Naive thymus-derived CD4-positive, alpha-beta T cell (primary cell): ENCODE results near the gene DRC7. TPM values are rescaled to one million over a fixed set of nuclear protein-coding genes. Genes with fewer than 3 reads are reported as not detected.

Experiments
- ATAC-seq: fragments of 150-1000 bp; cut with Tn5 transposase; 2 replicates; pipeline ENCODE4 v1.10.0; 2021; ENCODE audit warnings: mild to moderate bottlenecking, moderate library complexity
- CTCF ChIA-PET: fragments of 350-600 bp; sonication (Branson Sonifier 250); formaldehyde crosslinking; loops from one replicate; lab custom pipeline; 2021; ENCODE audit warnings: antibody characterized with exemption; lab: Charles Lee
- POLR2A ChIA-PET: fragments of 350-600 bp; sonication (Branson Sonifier 250); formaldehyde crosslinking; loops from one replicate; lab custom pipeline; 2021; ENCODE audit warnings: antibody characterized with exemption, inconsistent platforms; lab: Charles Lee
- DNase-seq, 9 donors: peaks; one replicate each; pipeline versions ENCODE4 v3.0.0 to v3.0.0-alpha.2; 2020 to 2022; ENCODE audit warnings: mixed read lengths in 1 of 9
- H3K27ac ChIP-seq: one replicate; pipeline ENCODE4 v1.7.0; 2013; ENCODE audit warnings: mild to moderate bottlenecking, low read depth, low read length, moderate library complexity
- H3K27me3 ChIP-seq, 2 donors: one replicate each; pipeline ENCODE4 v1.7.0; 2013; ENCODE audit warnings: low read length in 2 of 2, mild to moderate bottlenecking in 2 of 2, moderate library complexity in 2 of 2; ENCODE audit not compliant: control insufficient read depth in 2 of 2, insufficient read depth in 2 of 2
- H3K36me3 ChIP-seq, 3 experiments: 1 replicate in 2 of 3; 2 replicates in 1 of 3; pipeline ENCODE4 v1.7.0; 2013; ENCODE audit warnings: low read length in 3 of 3, mild to moderate bottlenecking in 3 of 3, moderate library complexity in 1 of 3; ENCODE audit not compliant: insufficient read depth in 3 of 3, control insufficient read depth in 2 of 3
- H3K4me1 ChIP-seq, 2 donors: one replicate each; pipeline ENCODE4 v1.7.0; 2013; ENCODE audit warnings: low read length in 2 of 2, mild to moderate bottlenecking in 2 of 2, moderate library complexity in 1 of 2; ENCODE audit not compliant: control insufficient read depth in 2 of 2, insufficient read depth in 2 of 2
- H3K4me3 ChIP-seq: 2 replicates; pipeline ENCODE4 v1.7.0; 2013; ENCODE audit warnings: mild to moderate bottlenecking, low read length
- H3K9me3 ChIP-seq, 3 experiments: 1 replicate in 2 of 3; 2 replicates in 1 of 3; pipeline ENCODE4 v1.7.0; 2013; ENCODE audit warnings: low read length in 3 of 3; ENCODE audit not compliant: control insufficient read depth in 2 of 3
- H3K27ac Mint-ChIP-seq, 9 donors: one replicate each; pipeline ENCODE4 v1.8.0; 2020 to 2022; ENCODE audit warnings: mixed read lengths in 9 of 9, mild to moderate bottlenecking in 8 of 9, moderate library complexity in 5 of 9, inconsistent platforms in 2 of 9
- H3K27me3 Mint-ChIP-seq, 5 donors: one replicate each; pipeline ENCODE4 v1.8.0; 2021 to 2022; ENCODE audit warnings: mixed read lengths in 5 of 5, mild to moderate bottlenecking in 1 of 5
- H3K36me3 Mint-ChIP-seq, 5 donors: one replicate each; pipeline ENCODE4 v1.8.0; 2020 to 2022; ENCODE audit warnings: mixed read lengths in 5 of 5, mild to moderate bottlenecking in 3 of 5, inconsistent platforms in 1 of 5
- H3K4me1 Mint-ChIP-seq, 7 donors: one replicate each; pipeline ENCODE4 v1.8.0; 2020 to 2022; ENCODE audit warnings: mixed read lengths in 7 of 7, mild to moderate bottlenecking in 3 of 7, inconsistent platforms in 1 of 7
- H3K4me3 Mint-ChIP-seq, 10 donors: one replicate each; pipeline ENCODE4 v1.8.0; 2020 to 2022; ENCODE audit warnings: mild to moderate bottlenecking in 10 of 10, mixed read lengths in 10 of 10, moderate library complexity in 6 of 10, inconsistent platforms in 2 of 10
- H3K9me3 Mint-ChIP-seq, 11 donors: one replicate each; pipeline ENCODE4 v1.8.0; 2020 to 2022; ENCODE audit warnings: mixed read lengths in 11 of 11, mild to moderate bottlenecking in 4 of 11, inconsistent platforms in 1 of 11, moderate library complexity in 1 of 11
- intact Hi-C, 2 donors: fragments of 100-400 bp; cut with micrococcal nuclease; formaldehyde crosslinking; loops; one replicate each; pipeline ENCODE4 v1.15.1; 2023
- polyA plus RNA-seq, 2 donors: library from polyadenylated mRNA; unstranded; fragments of 300-500 nt; fragmentation: Illumina TruSeq; gene quantifications; one replicate each; pipeline ENCODE4 v1.2.3, GENCODE V29; 2021
- total RNA-seq, 6 experiments: library from RNA in 5 of 6; stranded (reverse) in 5 of 6; gene quantifications; 1 replicate in 5 of 6; 2 replicates in 1 of 6; pipeline ENCODE4 v1.2.3 and lab custom pipeline; 2021 to 2026

Gene DRC7
- total and polyA plus RNA-seq, 7 experiments from 2014 or later, result not detected

DNA sequence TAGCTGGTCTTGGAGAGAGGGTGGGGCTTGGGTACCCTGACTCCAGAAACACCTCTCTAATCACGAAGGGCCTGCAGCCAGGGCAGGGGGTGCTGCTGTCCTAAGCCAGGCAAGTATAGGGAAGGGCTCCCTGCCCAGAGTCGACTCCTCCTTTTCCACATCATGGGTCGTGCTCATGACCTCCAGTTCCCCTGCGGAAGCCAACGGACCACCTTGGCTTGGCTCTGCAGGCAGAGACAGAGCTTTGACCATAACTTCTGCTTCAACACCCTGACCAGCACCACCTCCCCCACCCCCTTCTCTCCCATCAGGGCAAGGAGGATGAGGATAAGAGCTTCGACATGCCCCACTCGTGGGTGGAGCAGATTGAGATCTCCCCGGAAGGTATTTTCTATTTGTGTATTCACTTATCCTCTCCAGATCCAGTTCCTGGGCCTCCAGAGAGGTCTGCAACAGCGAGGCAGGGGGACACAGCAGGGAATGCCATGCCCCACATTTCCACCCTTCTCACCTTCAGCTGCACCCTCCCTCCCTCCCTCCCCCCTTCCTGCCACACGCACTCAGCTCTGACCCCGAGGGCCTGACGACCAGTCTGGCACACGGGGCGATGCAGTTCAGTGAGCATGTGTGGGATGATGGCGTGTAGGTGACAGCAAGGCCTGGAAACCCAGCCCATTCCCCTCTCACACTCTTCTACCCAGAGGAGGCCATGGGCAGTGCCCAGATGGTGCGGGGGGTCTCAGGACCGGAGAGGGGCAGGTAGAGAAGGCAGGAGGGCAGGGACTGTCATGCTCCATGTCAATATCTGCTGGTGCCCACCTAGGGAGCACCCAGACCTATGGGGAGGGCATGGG is 27.0 kb downstream of the DRC7 start:
- CTCF ChIA-PET, result interaction anchor here (0.9 kb wide), 1 partner anchor 72 kb away, joined by 3 read pairs; no protein-coding TSS in a partner anchor
- Histone ChIP-seq H3K36me3 (no peaks in the 10 kb centered on the region), H3K27ac (no peak overlapping the region), H3K4me3 (no peak overlapping the region), H3K4me1 (no peaks in the 10 kb centered on the region), H3K9me3 (no peaks in the 10 kb centered on the region), H3K27me3 (no peaks in the 10 kb centered on the region)
- peaks cover 0 to under 1% (median 0%) of the 10 kb centered on the region in 5 donors for H3K27me3 Mint-ChIP-seq
- H3K4me3 Mint-ChIP-seq, result no peak overlapping the region
- H3K36me3 Mint-ChIP-seq, result no peaks in the 10 kb centered on the region
- H3K4me1 Mint-ChIP-seq, result no peaks in the 10 kb centered on the region
- no peak overlapping the region for H3K27ac Mint-ChIP-seq
- ATAC-seq, result no peak
- POLR2A ChIA-PET, result no interaction called here
- H3K9me3 Mint-ChIP-seq, result no peaks in the 10 kb centered on the region
- intact Hi-C loops, result loop anchor here in 1 of 2 donors (2.0 kb wide), 1 partner anchor 131 kb away; no protein-coding TSS in a partner anchor
- no peak for DNase-seq

- H3K27ac ChIP-seq, result no peak overlapping the region
- no peaks in the 10 kb centered on the region for H3K4me1 ChIP-seq
- no peak overlapping the region for H3K4me3 ChIP-seq
- Mint-ChIP-seq H3K4me3 (no peak overlapping the region), H3K9me3 (no peaks in the 10 kb centered on the region), H3K27ac (peak overlapping the region in 1 of 9 donors; percentile 31), H3K36me3 (no peaks in the 10 kb centered on the region), H3K27me3 (no peaks in the 10 kb centered on the region), H3K4me1 (no peaks in the 10 kb centered on the region)
- ATAC-seq (no peak), DNase-seq (no peak)
- H3K9me3 ChIP-seq, result no peaks in the 10 kb centered on the region
- no peaks in the 10 kb centered on the region for H3K27me3 ChIP-seq
- intact Hi-C loops, result no loop called here
- H3K36me3 ChIP-seq, result no peaks in the 10 kb centered on the region
- ChIA-PET CTCF (no interaction called here), POLR2A (no interaction called here)
These were observed 27.5 kb downstream of the DRC7 start for GRCh38 chr16:57722210-57722499.

GRCh38 chr16:57722651-57723050 is 28.0 kb downstream of the DRC7 start:
- Mint-ChIP-seq H3K4me3 (no peak overlapping the region), H3K36me3 (no peaks in the 10 kb centered on the region), H3K27me3 (no peaks in the 10 kb centered on the region), H3K27ac (no peak overlapping the region), H3K9me3 (no peaks in the 10 kb centered on the region), H3K4me1 (no peaks in the 10 kb centered on the region)
- no peaks in the 10 kb centered on the region for H3K27me3 ChIP-seq
- no peak for DNase-seq
- ATAC-seq, result no peak
- no peaks in the 10 kb centered on the region for H3K4me1 ChIP-seq
- CTCF ChIA-PET, result no interaction called here
- H3K9me3 ChIP-seq, result no peaks in the 10 kb centered on the region
- no peak overlapping the region for H3K27ac ChIP-seq
- H3K36me3 ChIP-seq, result no peaks in the 10 kb centered on the region
- no peak overlapping the region for H3K4me3 ChIP-seq
- intact Hi-C loops, result no loop called here
- POLR2A ChIA-PET, result no interaction called here

DNA sequence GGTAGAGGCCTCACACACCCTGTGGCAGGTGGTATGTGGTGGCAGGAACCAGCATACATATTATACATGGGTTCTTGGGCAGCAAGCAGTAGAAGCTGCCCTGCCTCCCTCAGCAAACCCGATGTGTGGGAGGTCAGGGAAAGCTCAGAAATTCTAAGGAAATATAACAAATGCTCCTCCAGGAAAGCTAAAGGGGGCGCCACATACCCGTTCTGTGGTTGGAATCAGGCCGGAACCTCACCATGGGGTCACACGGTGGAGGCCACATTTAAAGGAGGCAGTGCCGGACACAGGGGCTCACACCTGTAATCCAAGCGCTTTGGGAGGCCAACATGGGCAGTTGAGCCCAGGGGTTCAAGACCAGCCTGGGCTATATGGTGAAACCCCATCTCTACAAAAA is 28.6 kb downstream of the DRC7 start:
- Histone ChIP-seq H3K27ac (no peak overlapping the region), H3K4me3 (no peak overlapping the region), H3K36me3 (no peaks in the 10 kb centered on the region), H3K4me1 (no peaks in the 10 kb centered on the region), H3K9me3 (no peaks in the 10 kb centered on the region), H3K27me3 (no peaks in the 10 kb centered on the region)
- Mint-ChIP-seq H3K4me3 (no peak overlapping the region), H3K36me3 (no peaks in the 10 kb centered on the region), H3K27me3 (no peaks in the 10 kb centered on the region), H3K4me1 (no peaks in the 10 kb centered on the region), H3K9me3 (no peaks in the 10 kb centered on the region), H3K27ac (no peak overlapping the region)
- CTCF ChIA-PET, result no interaction called here
- ATAC-seq (no peak), DNase-seq (no peak)
- POLR2A ChIA-PET, result no interaction called here
- intact Hi-C loops, result no loop called here

- Mint-ChIP-seq H3K4me1 (no peaks in the 10 kb centered on the region), H3K27me3 (no peaks in the 10 kb centered on the region), H3K27ac (no peak overlapping the region), H3K4me3 (no peak overlapping the region), H3K36me3 (no peaks in the 10 kb centered on the region), H3K9me3 (peaks cover 0 to 5% (median 0%) of the 10 kb centered on the region in 11 donors)
- ChIA-PET POLR2A (interaction anchor here (1.5 kb wide), 1 partner anchor 11 kb away, joined by 4 read pairs; no protein-coding TSS in a partner anchor), CTCF (no interaction called here)
- Histone ChIP-seq H3K36me3 (no peaks in the 10 kb centered on the region), H3K4me3 (no peak overlapping the region), H3K27ac (no peak overlapping the region), H3K27me3 (no peaks in the 10 kb centered on the region), H3K9me3 (no peaks in the 10 kb centered on the region), H3K4me1 (no peaks in the 10 kb centered on the region)
- ATAC-seq (no peak), DNase-seq (no peak)
- intact Hi-C loops, result no loop called here
These were observed 29.9 kb downstream of the DRC7 start for GRCh38 chr16:57724531-57724930.

DNA sequence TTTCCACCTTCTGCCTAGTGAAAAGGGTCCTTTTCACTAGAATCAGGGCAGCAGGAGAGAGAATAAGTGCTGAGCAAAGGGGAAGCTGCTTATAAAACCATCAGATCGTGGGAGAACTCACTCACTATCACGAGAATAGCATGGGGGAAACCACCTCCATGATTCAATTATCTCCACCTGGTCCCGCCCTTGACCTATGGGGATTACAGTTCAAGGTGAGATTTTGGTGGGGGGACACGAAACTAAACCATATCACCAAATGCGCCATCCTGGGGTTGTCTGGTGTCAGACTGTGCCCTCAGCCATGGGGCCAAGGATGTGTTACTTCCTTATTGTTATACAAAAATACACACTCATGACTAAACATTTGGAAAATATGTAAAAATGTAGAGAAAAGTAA is 30.5 kb downstream of the DRC7 start:
- H3K4me3 ChIP-seq, result no peak overlapping the region
- Mint-ChIP-seq H3K27ac (peak overlapping the region in 1 of 9 donors; percentile 56), H3K4me3 (no peak overlapping the region), H3K36me3 (no peaks in the 10 kb centered on the region), H3K9me3 (peaks cover 0 to 8% (median 0%) of the 10 kb centered on the region in 11 donors), H3K4me1 (no peaks in the 10 kb centered on the region), H3K27me3 (no peaks in the 10 kb centered on the region)
- DNase-seq (no peak), ATAC-seq (no peak)
- H3K36me3 ChIP-seq, result no peaks in the 10 kb centered on the region
- ChIA-PET POLR2A (interaction anchor here (1.5 kb wide), 1 partner anchor 10 kb away, joined by 4 read pairs; no protein-coding TSS in a partner anchor), CTCF (no interaction called here)
- H3K4me1 ChIP-seq, result no peaks in the 10 kb centered on the region
- H3K27me3 ChIP-seq, result no peaks in the 10 kb centered on the region
- intact Hi-C loops, result no loop called here
- H3K27ac ChIP-seq, result no peak overlapping the region
- H3K9me3 ChIP-seq, result no peaks in the 10 kb centered on the region

- Histone ChIP-seq H3K27me3 (no peaks in the 10 kb centered on the region), H3K27ac (no peak overlapping the region), H3K4me3 (no peak overlapping the region), H3K9me3 (no peaks in the 10 kb centered on the region), H3K36me3 (no peaks in the 10 kb centered on the region), H3K4me1 (no peaks in the 10 kb centered on the region)
- no peak overlapping the region for H3K4me3 Mint-ChIP-seq
- CTCF ChIA-PET, result no interaction called here
- POLR2A ChIA-PET, result interaction anchor here (1.5 kb wide), 1 partner anchor 10 kb away, joined by 4 read pairs; no protein-coding TSS in a partner anchor
- no peaks in the 10 kb centered on the region for H3K36me3 Mint-ChIP-seq
- peaks cover 0 to 10% (median 0%) of the 10 kb centered on the region in 11 donors for H3K9me3 Mint-ChIP-seq
- H3K27me3 Mint-ChIP-seq, result no peaks in the 10 kb centered on the region
- DNase-seq (no peak), ATAC-seq (no peak)
- intact Hi-C loops, result no loop called here
- H3K4me1 Mint-ChIP-seq, result no peaks in the 10 kb centered on the region
- no peak overlapping the region for H3K27ac Mint-ChIP-seq
These were observed 30.9 kb downstream of the DRC7 start for GRCh38 chr16:57725554-57725953.
